Measurements from ENCODE around the gene HSPA14.
A peak's percentile ranks its signal among the peaks of the same experiment; 100 is the strongest.
"Not testable (repeated sequence)": the region's sequence is repeated elsewhere in the genome, so short reads cannot be mapped to it uniquely, and the experiment has no call there.

HSPA14 gene

GRCh38 chr10:14837757-14838581, at the start of gene HSPA14, which contains the start of the genes CDNF and MSANTD7:
Gene HSPA14, plus strand, starts transcription at chr10:14838306. Its CDS starts 97 bp downstream, at chr10:14838403.
Gene CDNF, minus strand, starts transcription at chr10:14838037. Its CDS starts 91 bp downstream, at chr10:14837946.
Gene MSANTD7, plus strand, starts transcription at chr10:14838306. Its CDS starts 3,979 bp downstream, at chr10:14842285.
- peak; percentile 99 for DNase-seq (ENCODE audit: low spot score)

- no peak for DNase-seq (ENCODE audit: low spot score)
Observed at GRCh38 chr10:14798636-14799035, 39.5 kb upstream of the HSPA14 start.

- no peak for DNase-seq (ENCODE audit: low spot score)
Observed at GRCh38 chr10:14800397-14800796, 37.7 kb upstream of the HSPA14 start.

- no peak for DNase-seq (ENCODE audit: low spot score)
Observed at GRCh38 chr10:14801723-14802122, 36.4 kb upstream of the HSPA14 start.

GRCh38 chr10:14803827-14804226, 34.3 kb upstream of the HSPA14 start:
- no peak for DNase-seq (ENCODE audit: low spot score)

- no peak for DNase-seq (ENCODE audit: low spot score)
Observed at GRCh38 chr10:14806318-14806717, 31.8 kb upstream of the HSPA14 start.

GRCh38 chr10:14810969-14811953, 26.8 kb upstream of the HSPA14 start:
- no peak for DNase-seq (ENCODE audit: low spot score)

GRCh38 chr10:14812271-14812670, 25.8 kb upstream of the HSPA14 start:
- no peak for DNase-seq (ENCODE audit: low spot score)

GRCh38 chr10:14815681-14816080, 22.4 kb upstream of the HSPA14 start:
- DNase-seq (ENCODE audit: low spot score): no peak

- not testable (repeated sequence) for DNase-seq (ENCODE audit: low spot score)
Observed at GRCh38 chr10:14816717-14817116, 21.4 kb upstream of the HSPA14 start.

GRCh38 chr10:14820010-14820774, 17.9 kb upstream of the HSPA14 start:
- DNase-seq (ENCODE audit: low spot score): no peak

GRCh38 chr10:14820775-14821154, 17.3 kb upstream of the HSPA14 start:
- no peak for DNase-seq (ENCODE audit: low spot score)

GRCh38 chr10:14821635-14822375, 16.3 kb upstream of the HSPA14 start:
- no peak for DNase-seq (ENCODE audit: low spot score)

- DNase-seq (ENCODE audit: low spot score): peak; percentile 64
Observed at GRCh38 chr10:14822879-14823755, 15.0 kb upstream of the HSPA14 start.

GRCh38 chr10:14823966-14824365, 14.1 kb upstream of the HSPA14 start:
- no peak for DNase-seq (ENCODE audit: low spot score)

- no peak for DNase-seq (ENCODE audit: low spot score)
Observed at GRCh38 chr10:14826076-14826829, 11.9 kb upstream of the HSPA14 start.

GRCh38 chr10:14833106-14833505, 5.0 kb upstream of the HSPA14 start:
- no peak for DNase-seq (ENCODE audit: low spot score)

GRCh38 chr10:14836208-14836607, 1.9 kb upstream of the HSPA14 start:
- DNase-seq (ENCODE audit: low spot score): no peak

GRCh38 chr10:14837003-14837756, 926 bp upstream of the HSPA14 start:
- no peak for DNase-seq (ENCODE audit: low spot score)
